Right atrium auricular region (tissue), 2 donors: Measurements from ENCODE around the gene YPEL2. TPM values are rescaled to one million over a fixed set of nuclear protein-coding genes. Genes with fewer than 3 reads are reported as not detected.

Experiments used
- DNase-seq: peaks from one replicate; pipeline ENCODE4 v3.0.0-alpha.2; 2019; ENCODE audit warnings: low spot score
- H3K27ac ChIP-seq, 2 donors: fragments of 200-600 bp; sonication (generic); 1 replicate in 1 of 2; 2 replicates in 1 of 2; pipeline ENCODE4 v1.5.1; 2016 to 2019
- H3K27me3 ChIP-seq, 2 donors: fragments of 200-600 bp; sonication (generic); one replicate each; pipeline versions ENCODE4 v1.5.1 to v1.6.0; 2017 to 2019
- H3K36me3 ChIP-seq: fragments of 200-600 bp; sonication (generic); one replicate; pipeline ENCODE4 v1.5.1; 2016
- H3K4me1 ChIP-seq, 2 donors: fragments of 200-600 bp; sonication (generic); one replicate each; pipeline versions ENCODE4 v1.5.1 to v1.6.0; 2017 to 2019
- H3K4me3 ChIP-seq, 2 donors: fragments of 200-600 bp; sonication (generic); 1 replicate in 1 of 2; 2 replicates in 1 of 2; pipeline ENCODE4 v1.5.1; 2017 to 2019; ENCODE audit warnings: mild to moderate bottlenecking in 1 of 2, moderate library complexity in 1 of 2
- H3K9me3 ChIP-seq, 2 donors: fragments of 200-600 bp; sonication (generic); one replicate each; pipeline ENCODE4 v1.5.1; 2019
- CTCF ChIP-seq, 2 donors: fragments of 200-600 bp; sonication (generic); IDR thresholded peaks; one replicate each; pipeline ENCODE4 v1.5.1; 2019; ENCODE audit warnings: antibody characterized with exemption in 2 of 2
- total RNA-seq, 2 donors: library from RNA; depleted of rRNA; stranded (reverse); fragments of >200 nt; gene quantifications; one replicate each; pipeline ENCODE4 v1.1.0, GENCODE V29; 2016

The YPEL2 gene
- total RNA-seq, 2 donors from 2014 or later: 28.3 to 34.1 TPM

- no peaks in the 10 kb centered on the region for H3K36me3 ChIP-seq
- H3K4me1 ChIP-seq: peaks cover 0 to 100% of the 10 kb centered on the region in 2 donors
- H3K27me3 ChIP-seq: no peaks in the 10 kb centered on the region
- no peak for TF ChIP-seq CTCF (IDR thresholded peaks at IDR 0.05)
- no peaks in the 10 kb centered on the region for H3K9me3 ChIP-seq
- peak overlapping the region; percentile 93 to 97 for H3K27ac ChIP-seq
- DNase-seq: no peak
- H3K4me3 ChIP-seq: no peak overlapping the region
These were observed 37.8 kb downstream of the YPEL2 start for GRCh38 chr17:59369031-59369975.

- TF ChIP-seq CTCF (IDR thresholded peaks at IDR 0.05): no peak
- Histone ChIP-seq H3K4me1 (peaks cover 0 to 100% of the 10 kb centered on the region in 2 donors), H3K27me3 (no peaks in the 10 kb centered on the region), H3K36me3 (no peaks in the 10 kb centered on the region), H3K9me3 (no peaks in the 10 kb centered on the region), H3K4me3 (no peak overlapping the region), H3K27ac (peak overlapping the region; percentile 93 to 97)
- DNase-seq: no peak
These were observed 39.3 kb downstream of the YPEL2 start for GRCh38 chr17:59370593-59371299.

DNA sequence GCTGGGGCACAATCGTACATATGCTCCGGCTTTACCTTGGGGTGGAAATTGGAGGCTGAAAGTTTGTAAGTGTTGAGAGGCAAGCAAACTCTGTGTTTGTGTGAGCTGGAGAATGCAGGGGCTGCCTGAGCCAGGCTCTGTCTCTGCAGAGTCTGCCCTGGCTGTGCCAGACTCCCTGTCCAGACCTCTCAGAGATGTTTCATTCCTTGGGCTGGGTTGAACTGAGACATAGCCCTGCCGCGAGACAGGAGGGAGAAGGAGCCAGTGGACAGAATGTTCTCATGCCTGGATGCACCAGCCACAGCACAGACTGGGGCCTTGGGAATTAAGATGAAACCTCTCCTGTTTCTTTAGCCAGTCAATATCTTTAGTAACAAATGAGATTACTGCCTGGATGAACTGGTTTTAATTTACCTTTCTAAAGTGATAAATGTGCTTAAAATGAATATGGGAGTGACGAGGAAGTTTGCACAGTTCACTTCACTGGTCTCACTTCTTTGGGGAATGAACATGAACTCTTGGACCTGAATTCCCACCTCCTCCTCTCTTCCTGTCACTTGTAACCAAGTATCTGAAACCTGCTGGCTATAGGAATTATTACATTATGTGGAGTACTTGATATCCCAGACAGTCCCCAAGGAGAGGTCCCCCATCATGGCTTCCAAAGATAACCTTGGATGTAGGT lies 40.1 kb downstream of the YPEL2 start:
- H3K4me1 ChIP-seq: peaks cover 0 to 100% of the 10 kb centered on the region in 2 donors
- TF ChIP-seq CTCF (IDR thresholded peaks at IDR 0.05): no peak
- H3K36me3 ChIP-seq: no peaks in the 10 kb centered on the region
- H3K4me3 ChIP-seq: no peak overlapping the region
- no peaks in the 10 kb centered on the region for H3K9me3 ChIP-seq
- peak overlapping the region; percentile 93 to 97 for H3K27ac ChIP-seq
- peak; percentile 85 for DNase-seq
- H3K27me3 ChIP-seq: no peaks in the 10 kb centered on the region

GRCh38 chr17:59372138-59372751 lies 40.8 kb downstream of the YPEL2 start:
- H3K4me1 ChIP-seq: peaks cover 0 to 99% of the 10 kb centered on the region in 2 donors
- H3K4me3 ChIP-seq: no peak overlapping the region
- TF ChIP-seq CTCF (IDR thresholded peaks at IDR 0.05): no peak
- DNase-seq: peak; percentile 87
- peak overlapping the region; percentile 93 to 97 for H3K27ac ChIP-seq
- H3K36me3 ChIP-seq: no peaks in the 10 kb centered on the region
- no peaks in the 10 kb centered on the region for H3K27me3 ChIP-seq
- no peaks in the 10 kb centered on the region for H3K9me3 ChIP-seq

DNA sequence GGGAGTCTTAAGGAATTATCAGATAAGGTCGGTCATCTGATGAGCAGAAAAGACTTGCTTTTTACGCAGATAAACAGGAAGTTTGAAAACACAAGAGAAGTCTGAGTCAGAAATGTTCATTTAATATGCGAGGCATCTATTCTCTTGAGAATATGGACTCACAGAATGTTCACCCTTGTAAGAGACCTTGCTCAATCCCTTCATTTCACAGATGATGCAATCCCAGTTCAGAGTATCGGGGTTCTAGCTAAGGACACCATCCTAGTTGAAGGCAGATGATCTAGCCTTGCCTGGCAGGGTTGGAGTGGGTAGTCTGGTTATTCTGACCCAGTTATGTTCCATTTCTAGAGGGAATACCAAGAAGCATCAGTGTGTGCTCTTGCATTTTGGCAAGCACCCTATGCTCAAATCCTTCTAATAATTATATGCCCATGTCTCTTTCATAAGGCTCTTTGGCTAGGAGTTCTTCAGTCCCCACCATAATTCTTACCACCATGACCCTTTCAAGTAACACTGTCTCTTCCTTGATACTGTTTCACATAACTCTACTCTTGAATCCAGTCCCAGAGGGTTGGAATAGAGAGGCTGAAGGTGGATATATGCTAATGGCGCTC lies 42.5 kb downstream of the YPEL2 start:
- Histone ChIP-seq H3K9me3 (no peaks in the 10 kb centered on the region), H3K4me3 (no peak overlapping the region)
- TF ChIP-seq CTCF (IDR thresholded peaks at IDR 0.05): no peak

More for the DNA sequence above, 42.5 kb downstream of the YPEL2 start:
- H3K36me3 ChIP-seq: no peaks in the 10 kb centered on the region
- H3K27ac ChIP-seq: peak overlapping the region; percentile 93 to 97
- no peak for DNase-seq
- H3K27me3 ChIP-seq: no peaks in the 10 kb centered on the region
- H3K4me1 ChIP-seq: peaks cover 0 to 99% of the 10 kb centered on the region in 2 donors
